Kidney epithelial cell (primary cell): ENCODE data around the gene SLC28A1. TPM values are rescaled to one million over a fixed set of nuclear protein-coding genes. Genes with fewer than 3 reads are reported as not detected.

Experiments used
- DNase-seq: peaks from one replicate; pipeline ENCODE4 v3.0.0-alpha.2; 2010; ENCODE audit warnings: low read depth
- H3K27me3 ChIP-seq: 2 replicates; pipeline ENCODE4 v1.6.0; 2011; ENCODE audit warnings: low read length; ENCODE audit not compliant: control insufficient read depth, insufficient read depth
- H3K36me3 ChIP-seq: 2 replicates; pipeline ENCODE4 v1.5.1; 2011; ENCODE audit warnings: low read length; ENCODE audit not compliant: control insufficient read depth, insufficient read depth
- H3K4me3 ChIP-seq: 2 replicates; pipeline ENCODE4 v1.5.1; 2011; ENCODE audit warnings: low read depth, mild to moderate bottlenecking, control low read depth, low read length
- total RNA-seq: library from RNA; depleted of rRNA; stranded (reverse); fragments of >200 nt; gene quantifications from 2 replicates; pipeline ENCODE4 v1.2.3, GENCODE V29; 2015
- TF ChIP-seq, protein P1 (sequence below): IDR thresholded peaks from 2 replicates; pipeline ENCODE4 v1.5.1; 2011; ENCODE audit warnings: mild to moderate bottlenecking, moderate library complexity, low read length, control low read depth, inconsistent platforms; ENCODE audit not compliant: insufficient read depth, poor library complexity, severe bottlenecking

SLC28A1 gene
- total RNA-seq, 1 donor from 2014 or later = 0.17 TPM

DNA sequence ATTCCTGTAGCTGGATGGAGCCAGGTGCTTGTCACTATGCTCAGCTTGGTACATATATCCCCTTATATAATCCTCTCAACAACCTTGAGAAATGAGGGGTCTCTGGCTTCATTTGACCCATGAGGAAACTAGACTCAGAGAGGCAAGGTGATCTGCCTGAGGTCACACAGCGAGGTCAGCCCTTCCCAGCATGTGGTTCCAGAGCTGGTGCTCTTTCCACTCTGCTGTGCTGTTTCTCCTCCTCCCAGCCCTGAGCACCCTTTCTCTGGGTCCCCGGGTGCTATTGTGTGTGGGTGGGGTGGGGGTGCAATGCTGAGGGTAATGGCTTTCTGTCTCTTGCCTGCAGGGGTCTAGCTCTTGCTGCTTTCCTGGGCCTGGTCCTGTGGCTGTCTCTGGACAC is 19.3 kb downstream of the SLC28A1 start:
- Histone ChIP-seq H3K4me3 (no peak overlapping the region), H3K27me3 (no peaks in the 10 kb centered on the region), H3K36me3 (no peaks in the 10 kb centered on the region)
- TF ChIP-seq, protein P1, sequence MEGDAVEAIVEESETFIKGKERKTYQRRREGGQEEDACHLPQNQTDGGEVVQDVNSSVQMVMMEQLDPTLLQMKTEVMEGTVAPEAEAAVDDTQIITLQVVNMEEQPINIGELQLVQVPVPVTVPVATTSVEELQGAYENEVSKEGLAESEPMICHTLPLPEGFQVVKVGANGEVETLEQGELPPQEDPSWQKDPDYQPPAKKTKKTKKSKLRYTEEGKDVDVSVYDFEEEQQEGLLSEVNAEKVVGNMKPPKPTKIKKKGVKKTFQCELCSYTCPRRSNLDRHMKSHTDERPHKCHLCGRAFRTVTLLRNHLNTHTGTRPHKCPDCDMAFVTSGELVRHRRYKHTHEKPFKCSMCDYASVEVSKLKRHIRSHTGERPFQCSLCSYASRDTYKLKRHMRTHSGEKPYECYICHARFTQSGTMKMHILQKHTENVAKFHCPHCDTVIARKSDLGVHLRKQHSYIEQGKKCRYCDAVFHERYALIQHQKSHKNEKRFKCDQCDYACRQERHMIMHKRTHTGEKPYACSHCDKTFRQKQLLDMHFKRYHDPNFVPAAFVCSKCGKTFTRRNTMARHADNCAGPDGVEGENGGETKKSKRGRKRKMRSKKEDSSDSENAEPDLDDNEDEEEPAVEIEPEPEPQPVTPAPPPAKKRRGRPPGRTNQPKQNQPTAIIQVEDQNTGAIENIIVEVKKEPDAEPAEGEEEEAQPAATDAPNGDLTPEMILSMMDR = no peak
- DNase-seq = no peak

DNA sequence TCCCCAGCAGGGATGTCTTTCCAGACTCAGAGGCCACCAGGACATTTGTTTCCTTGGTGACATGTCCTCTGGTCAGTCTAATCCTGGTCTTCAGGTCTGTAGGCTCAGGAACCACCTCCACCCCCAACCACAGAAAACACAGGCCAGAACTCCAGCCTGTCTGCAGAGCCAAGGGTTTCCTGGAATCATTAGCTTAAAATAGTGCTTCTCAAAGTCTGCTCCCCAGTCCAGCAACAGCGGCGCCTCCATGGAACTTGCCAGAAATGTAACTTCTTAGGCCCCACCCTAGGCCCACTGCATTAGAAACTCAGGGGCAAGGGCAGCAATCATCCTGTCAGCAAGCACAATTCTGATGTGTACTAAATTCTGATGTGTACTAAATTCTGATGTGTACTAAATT is 20.0 kb downstream of the SLC28A1 start:
- Histone ChIP-seq H3K36me3 (no peaks in the 10 kb centered on the region), H3K27me3 (no peaks in the 10 kb centered on the region), H3K4me3 (no peak overlapping the region)
- DNase-seq = no peak
- TF ChIP-seq, protein P1 = no peak

DNA sequence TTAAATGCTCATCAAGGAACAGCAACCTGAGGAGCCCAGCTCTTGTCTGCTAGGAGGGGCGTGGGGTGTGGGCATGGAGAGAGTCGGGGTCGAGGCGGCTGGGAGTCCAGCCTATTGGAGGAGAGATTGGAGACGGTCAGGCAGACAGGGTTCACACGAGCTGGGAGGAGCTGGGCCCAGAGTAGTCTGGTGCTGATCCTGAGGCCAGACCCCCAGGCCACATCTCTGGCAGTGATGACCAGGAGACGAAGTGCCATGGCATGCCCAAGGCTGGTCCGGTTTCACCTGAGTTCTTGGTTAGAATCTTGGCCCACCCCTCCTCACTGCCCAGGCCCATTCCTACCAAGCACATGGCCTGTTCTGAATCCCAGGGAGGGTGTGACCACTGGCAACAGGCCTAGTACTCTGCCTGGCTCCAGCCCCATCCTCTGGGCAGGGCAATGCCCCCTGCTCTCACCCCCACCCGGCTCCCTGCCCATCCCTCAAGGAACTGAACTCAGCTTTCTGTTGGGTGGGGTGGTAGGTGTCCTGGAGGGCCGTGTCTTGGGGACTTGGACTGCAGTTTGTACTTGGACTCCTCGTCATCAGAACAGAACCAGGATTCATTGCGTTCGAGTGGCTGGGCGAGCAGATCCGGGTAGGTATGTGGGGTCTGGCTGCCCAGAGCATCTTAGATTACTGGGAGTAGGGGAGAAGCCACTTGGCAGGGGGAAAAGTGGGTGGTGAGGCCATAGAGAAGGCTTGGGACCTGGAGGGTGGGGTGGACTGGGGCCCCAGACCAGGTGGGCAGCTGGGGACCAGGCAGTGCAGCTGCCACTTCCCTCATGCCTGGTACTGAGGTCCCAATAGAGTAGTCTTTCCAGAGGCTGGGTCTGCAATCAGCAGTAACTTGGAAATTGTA is 20.8 kb downstream of the SLC28A1 start:
- DNase-seq = no peak
- Histone ChIP-seq H3K27me3 (no peaks in the 10 kb centered on the region), H3K4me3 (no peak overlapping the region), H3K36me3 (no peaks in the 10 kb centered on the region)
- TF ChIP-seq, protein P1 = no peak

DNA sequence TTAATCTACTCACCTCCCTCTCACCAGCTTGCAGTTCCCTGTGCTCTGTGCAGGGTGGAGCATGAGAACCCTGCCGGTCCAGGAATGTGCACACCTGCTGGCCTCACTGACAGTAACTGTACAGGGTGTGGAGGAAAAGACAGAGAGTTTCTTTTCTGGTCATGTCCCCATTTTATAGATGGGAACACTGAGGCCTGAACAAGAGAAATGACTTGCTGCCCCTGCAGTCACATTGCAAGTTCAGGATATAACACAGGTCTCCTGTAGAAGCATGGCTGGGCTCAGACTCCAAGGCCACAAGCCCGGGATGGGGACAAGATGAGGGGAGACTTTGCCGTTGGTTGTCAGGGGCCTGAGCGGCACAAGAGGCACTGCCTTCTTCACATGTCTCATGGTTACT is 23.3 kb downstream of the SLC28A1 start:
- TF ChIP-seq, protein P1 = no peak
- Histone ChIP-seq H3K27me3 (no peaks in the 10 kb centered on the region), H3K36me3 (no peaks in the 10 kb centered on the region), H3K4me3 (no peak overlapping the region)
- DNase-seq = no peak

DNA sequence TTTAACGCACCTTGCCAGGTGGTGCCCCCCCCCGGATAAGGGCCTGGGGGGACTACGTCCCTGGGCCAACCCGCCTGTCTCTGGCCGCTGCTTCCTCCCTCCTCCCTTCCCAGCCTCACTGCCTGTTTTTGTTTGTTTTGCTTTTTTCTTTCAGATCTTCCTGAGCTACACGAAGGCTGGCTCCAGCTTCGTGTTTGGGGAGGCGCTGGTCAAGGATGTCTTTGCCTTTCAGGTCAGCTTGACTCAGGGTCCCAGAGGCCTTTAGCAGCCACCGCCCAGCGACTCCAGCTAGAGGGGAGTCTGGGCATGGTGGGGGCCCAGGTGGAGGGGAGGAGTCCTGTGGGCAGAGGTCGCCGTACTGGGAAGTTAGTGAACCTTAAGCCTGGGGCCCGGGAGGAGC is 24.1 kb downstream of the SLC28A1 start:
- no peaks in the 10 kb centered on the region for H3K36me3 ChIP-seq
- H3K4me3 ChIP-seq = no peak overlapping the region
- TF ChIP-seq, protein P1 = no peak
- no peak for DNase-seq
- no peaks in the 10 kb centered on the region for H3K27me3 ChIP-seq

DNA sequence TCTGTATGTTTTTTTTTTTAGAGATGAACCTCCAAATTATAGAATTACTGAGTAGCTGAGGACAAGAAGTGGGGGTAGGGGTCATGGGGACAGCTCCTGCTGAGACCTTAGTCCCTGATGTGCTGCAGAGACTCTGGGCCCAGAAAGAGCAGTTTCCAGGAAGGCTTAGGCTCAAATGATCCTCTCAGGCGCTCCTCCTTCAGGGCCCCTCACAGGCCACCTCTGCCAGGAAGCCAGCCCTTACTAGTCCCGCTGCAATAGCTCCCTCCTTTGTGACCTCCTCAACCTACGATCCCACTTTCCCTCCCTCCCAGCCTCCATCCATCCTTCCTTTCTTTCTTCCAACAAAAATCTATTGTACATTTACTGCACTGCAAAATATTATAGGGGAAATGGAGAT is 24.6 kb downstream of the SLC28A1 start:
- no peak for DNase-seq
- H3K4me3 ChIP-seq = no peak overlapping the region
- TF ChIP-seq, protein P1 = no peak
- no peaks in the 10 kb centered on the region for H3K36me3 ChIP-seq
- H3K27me3 ChIP-seq = no peaks in the 10 kb centered on the region
